HepG2 (cell line): Measurements from ENCODE around the gene MYCBPAP. TPM values are rescaled to one million over a fixed set of nuclear protein-coding genes. Genes with fewer than 3 reads are reported as not detected.

Experiments used
- ATF4 ChIP-seq, 2 experiments: fragments of 450-650 bp in 1 of 2; sonication (generic) in 1 of 2; formaldehyde crosslinking; IDR thresholded peaks; 2 replicates each; pipeline versions ENCODE4 v1.5.0 to v1.8.0; 2020 to 2022; ENCODE audit warnings: mild to moderate bottlenecking in 1 of 2, missing genetic modification reagents in 1 of 2
- CBX1 ChIP-seq: IDR thresholded peaks from one replicate; pipeline ENCODE4 v1.6.1; 2016; ENCODE audit warnings: antibody characterized with exemption, low read depth
- CHD4 ChIP-seq: fragments of 200-600 bp; sonication (generic); IDR thresholded peaks from 2 replicates; pipeline ENCODE4 v1.7.0; 2017; ENCODE audit warnings: mild to moderate bottlenecking, low read length, borderline replicate concordance
- CTCF ChIP-seq: sonication (generic); formaldehyde crosslinking; IDR thresholded peaks from 2 replicates; pipeline ENCODE4 v1.5.0; 2020; ENCODE audit warnings: mild to moderate bottlenecking, missing genetic modification reagents, moderate library complexity
- GTF3A ChIP-seq: sonication (generic); formaldehyde crosslinking; conservative IDR thresholded peaks from 2 replicates; pipeline ENCODE4 v1.4.0; 2020; ENCODE audit warnings: mild to moderate bottlenecking, missing genetic modification reagents
- HOXA9 ChIP-seq: sonication (generic); formaldehyde crosslinking; IDR thresholded peaks from 2 replicates; pipeline ENCODE4 v1.8.1; 2022; ENCODE audit warnings: missing genetic modification reagents, mild to moderate bottlenecking, moderate library complexity, borderline replicate concordance
- JARID2 ChIP-seq: sonication (generic); formaldehyde crosslinking; IDR thresholded peaks from 2 replicates; pipeline ENCODE4 v1.8.1; 2023; ENCODE audit warnings: missing genetic modification reagents, inconsistent platforms; ENCODE audit not compliant: insufficient replicate concordance
- KDM4B ChIP-seq: sonication (generic); formaldehyde crosslinking; IDR thresholded peaks from 2 replicates; pipeline ENCODE4 v1.4.0; 2020; ENCODE audit warnings: missing genetic modification reagents
- NCOA5 ChIP-seq: sonication (generic); formaldehyde crosslinking; IDR thresholded peaks from 2 replicates; pipeline ENCODE4 v1.4.0; 2020; ENCODE audit warnings: missing genetic modification reagents
- NFIB ChIP-seq: sonication (generic); formaldehyde crosslinking; IDR thresholded peaks from 2 replicates; pipeline ENCODE4 v1.9.0; 2021; ENCODE audit warnings: missing genetic modification reagents, mild to moderate bottlenecking, borderline replicate concordance
- NR2F1 ChIP-seq, 2 experiments: fragments of 450-650 bp in 1 of 2; formaldehyde crosslinking in 1 of 2; IDR thresholded peaks; 2 replicates each; pipeline versions ENCODE4 v1.5.0 to v1.6.1; 2016 to 2020; ENCODE audit warnings: mild to moderate bottlenecking in 1 of 2, missing compliant biosample characterization in 1 of 2, missing genetic modification reagents in 1 of 2, moderate library complexity in 1 of 2
- PAX8 ChIP-seq: sonication (generic); formaldehyde crosslinking; IDR thresholded peaks from 2 replicates; pipeline ENCODE4 v1.8.0; 2022; ENCODE audit warnings: mild to moderate bottlenecking, missing genetic modification reagents, borderline replicate concordance
- PHF8 ChIP-seq: sonication (generic); formaldehyde crosslinking; IDR thresholded peaks from 2 replicates; pipeline ENCODE4 v1.5.0; 2020; ENCODE audit warnings: missing genetic modification reagents
- RFXANK ChIP-seq: IDR thresholded peaks from 2 replicates; pipeline ENCODE4 v1.6.1; 2016
- SRSF1 ChIP-seq: fragments of 200-400 bp; formaldehyde crosslinking; optimal IDR thresholded peaks from 2 replicates; pipeline ENCODE3; 2017; ENCODE audit warnings: mild to moderate bottlenecking, low read depth, low read length, moderate library complexity
- SRY ChIP-seq: sonication (generic); formaldehyde crosslinking; IDR thresholded peaks from 2 replicates; pipeline ENCODE4 v1.8.0; 2022; ENCODE audit warnings: mild to moderate bottlenecking, missing genetic modification reagents
- TAF1 ChIP-seq: sonication (generic); formaldehyde crosslinking; IDR thresholded peaks from 2 replicates; pipeline ENCODE4 v1.4.0; 2020; ENCODE audit warnings: missing genetic modification reagents
- TARDBP ChIP-seq: sonication (generic); formaldehyde crosslinking; IDR thresholded peaks from 2 replicates; pipeline ENCODE4 v1.8.0; 2022; ENCODE audit warnings: mild to moderate bottlenecking, missing genetic modification reagents
- ZBTB21 ChIP-seq: sonication (generic); formaldehyde crosslinking; IDR thresholded peaks from 2 replicates; pipeline ENCODE4 v1.4.0; 2020; ENCODE audit warnings: missing genetic modification reagents
- ZMYM3 ChIP-seq: sonication (generic); formaldehyde crosslinking; IDR thresholded peaks from 2 replicates; pipeline ENCODE4 v1.5.1; 2020; ENCODE audit warnings: mild to moderate bottlenecking, missing genetic modification reagents
- ZNF33B ChIP-seq: sonication (generic); formaldehyde crosslinking; IDR thresholded peaks from 2 replicates; pipeline ENCODE4 v1.5.1; 2020; ENCODE audit warnings: mild to moderate bottlenecking, missing genetic modification reagents
- ZNF670 ChIP-seq: sonication (generic); formaldehyde crosslinking; IDR thresholded peaks from 2 replicates; pipeline ENCODE4 v1.8.0; 2022; ENCODE audit warnings: mild to moderate bottlenecking, missing genetic modification reagents, borderline replicate concordance
- polyA plus RNA-seq, 8 experiments: library from polyadenylated mRNA; depleted of rRNA in 3 of 8; stranded (reverse) in 7 of 8; unstranded in 1 of 8; fragments of >200 nt; fragmentation: Illumina TruSeq in 4 of 8; extraction: Trizol in 4 of 8; gene quantifications; 2 replicates each; pipeline versions ENCODE4 v1.2.1 to v1.2.3, GENCODE V29; 2011 to 2016; ENCODE audit warnings: low read depth in 4 of 8, missing spikeins in 1 of 8, mixed read lengths in 1 of 8; ENCODE audit not compliant: insufficient read depth in 1 of 8
- total RNA-seq, 5 experiments: library from RNA; depleted of rRNA; stranded (reverse); fragments of >200 nt; fragmentation: Illumina TruSeq; extraction: Trizol; gene quantifications; 2 replicates each; pipeline ENCODE4 v1.2.3, GENCODE V29; 2016; ENCODE audit warnings: low read depth in 1 of 5
- TF ChIP-seq, protein P1 (sequence below): IDR thresholded peaks from 2 replicates; pipeline ENCODE4 v1.6.1; 2018; ENCODE audit warnings: missing genetic modification reagents, mild to moderate bottlenecking, missing compliant biosample characterization
- TF ChIP-seq, protein P2 (sequence below): sonication (generic); formaldehyde crosslinking; conservative IDR thresholded peaks from 2 replicates; pipeline ENCODE4 v1.5.0; 2020; ENCODE audit warnings: missing genetic modification reagents

The MYCBPAP gene
- total and polyA plus RNA-seq, 2 of the 13 experiments (the other 11 are each of a cell fraction or from before 2014, with no cell fraction given) = 0.22 to 0.24 TPM

- peak; percentile 75; the same call in 1 of the 2 replicates for TF ChIP-seq TARDBP (CRISPR knock-in tag)
- TF ChIP-seq PAX8 (CRISPR knock-in tag) = no peak
- no peak for TF ChIP-seq PHF8 (CRISPR knock-in tag)
- TF ChIP-seq RFXANK (CRISPR knock-in tag) = no peak
- TF ChIP-seq CTCF = peak; percentile 26
- 0 out of 4 replicates have a peak, but pooled peaks of 1 of the 2 experiments have one; percentile 2 for TF ChIP-seq NR2F1 (CRISPR knock-in tag; IDR thresholded peaks at IDR 0.05)
- TF ChIP-seq NCOA5 (CRISPR knock-in tag) = no peak
- TF ChIP-seq ZNF33B (CRISPR knock-in tag) = 0 out of 2 replicates have a peak, but pooled peaks have one; percentile 69
- TF ChIP-seq SRY (CRISPR knock-in tag) = 0 out of 2 replicates have a peak, but pooled peaks have one; percentile 48
- TF ChIP-seq GTF3A (CRISPR knock-in tag) = no peak
- 0 out of 2 replicates have a peak, but pooled peaks have one; percentile 34 for TF ChIP-seq CHD4
- TF ChIP-seq, protein P1, sequence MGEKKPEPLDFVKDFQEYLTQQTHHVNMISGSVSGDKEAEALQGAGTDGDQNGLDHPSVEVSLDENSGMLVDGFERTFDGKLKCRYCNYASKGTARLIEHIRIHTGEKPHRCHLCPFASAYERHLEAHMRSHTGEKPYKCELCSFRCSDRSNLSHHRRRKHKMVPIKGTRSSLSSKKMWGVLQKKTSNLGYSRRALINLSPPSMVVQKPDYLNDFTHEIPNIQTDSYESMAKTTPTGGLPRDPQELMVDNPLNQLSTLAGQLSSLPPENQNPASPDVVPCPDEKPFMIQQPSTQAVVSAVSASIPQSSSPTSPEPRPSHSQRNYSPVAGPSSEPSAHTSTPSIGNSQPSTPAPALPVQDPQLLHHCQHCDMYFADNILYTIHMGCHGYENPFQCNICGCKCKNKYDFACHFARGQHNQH (CRISPR knock-in tag) = peak; percentile 71; the same call in 1 of the 2 replicates
- TF ChIP-seq TAF1 (CRISPR knock-in tag) = no peak
- no peak for TF ChIP-seq NFIB (CRISPR knock-in tag)
- peak; percentile 40 for TF ChIP-seq CBX1
- peak; percentile 49; the same call in 1 of the 2 replicates for TF ChIP-seq KDM4B (CRISPR knock-in tag)
- peak; percentile 97 for TF ChIP-seq ZNF670 (CRISPR knock-in tag)
- TF ChIP-seq HOXA9 = 0 out of 2 replicates have a peak, but pooled peaks have one; percentile 17
- TF ChIP-seq ZMYM3 = peak; percentile 74; the same call in 1 of the 2 replicates
- peak; percentile 64; the same call in 1 of the 2 replicates for TF ChIP-seq ZBTB21
- peak in 1 of 2 experiments; percentile 92; a peak in 2 of 4 replicates for TF ChIP-seq ATF4 (CRISPR knock-in tag; IDR thresholded peaks at IDR 0.05)
- no peak for TF ChIP-seq JARID2
- TF ChIP-seq, protein P2, sequence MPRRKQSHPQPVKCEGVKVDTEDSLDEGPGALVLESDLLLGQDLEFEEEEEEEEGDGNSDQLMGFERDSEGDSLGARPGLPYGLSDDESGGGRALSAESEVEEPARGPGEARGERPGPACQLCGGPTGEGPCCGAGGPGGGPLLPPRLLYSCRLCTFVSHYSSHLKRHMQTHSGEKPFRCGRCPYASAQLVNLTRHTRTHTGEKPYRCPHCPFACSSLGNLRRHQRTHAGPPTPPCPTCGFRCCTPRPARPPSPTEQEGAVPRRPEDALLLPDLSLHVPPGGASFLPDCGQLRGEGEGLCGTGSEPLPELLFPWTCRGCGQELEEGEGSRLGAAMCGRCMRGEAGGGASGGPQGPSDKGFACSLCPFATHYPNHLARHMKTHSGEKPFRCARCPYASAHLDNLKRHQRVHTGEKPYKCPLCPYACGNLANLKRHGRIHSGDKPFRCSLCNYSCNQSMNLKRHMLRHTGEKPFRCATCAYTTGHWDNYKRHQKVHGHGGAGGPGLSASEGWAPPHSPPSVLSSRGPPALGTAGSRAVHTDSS (CRISPR knock-in tag) = no peak
- no peak for TF ChIP-seq SRSF1
These were observed 49.2 kb upstream of the MYCBPAP start (continued) for GRCh38 chr17:50458701-50459676.
